Measurements from ENCODE around the gene UBR3.
"Not testable (repeated sequence)": the region's sequence is repeated elsewhere in the genome, so short reads cannot be mapped to it uniquely, and the experiment has no call there.

The UBR3 gene

GRCh38 chr2:170115501-170116229, 288.4 kb downstream of the UBR3 start:
- no peak for DNase-seq

DNA sequence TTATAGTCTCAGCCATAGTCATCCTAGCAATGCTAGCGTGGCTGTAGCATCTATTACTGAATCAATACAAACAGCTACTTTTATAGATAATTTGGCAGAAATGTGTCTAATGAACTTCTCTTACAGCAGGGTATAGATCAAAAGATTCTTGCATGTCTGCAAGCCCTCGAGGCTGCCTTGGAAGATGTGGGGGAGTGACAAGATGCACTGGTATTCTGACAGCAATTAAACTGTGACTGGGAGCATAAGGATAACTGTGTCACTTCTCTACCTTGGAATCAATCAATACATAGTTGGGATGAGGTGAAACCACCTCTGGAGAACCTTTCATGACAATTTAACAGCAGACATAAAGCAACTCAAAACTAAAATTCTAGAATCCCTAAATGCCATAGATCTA, 291.4 kb downstream of the UBR3 start:
- no peak for DNase-seq

- not testable (repeated sequence) for DNase-seq
These were observed 292.1 kb downstream of the UBR3 start for GRCh38 chr2:170119326-170119725.

- DNase-seq = no peak
These were observed 294.4 kb downstream of the UBR3 start for GRCh38 chr2:170121689-170122088.

DNA sequence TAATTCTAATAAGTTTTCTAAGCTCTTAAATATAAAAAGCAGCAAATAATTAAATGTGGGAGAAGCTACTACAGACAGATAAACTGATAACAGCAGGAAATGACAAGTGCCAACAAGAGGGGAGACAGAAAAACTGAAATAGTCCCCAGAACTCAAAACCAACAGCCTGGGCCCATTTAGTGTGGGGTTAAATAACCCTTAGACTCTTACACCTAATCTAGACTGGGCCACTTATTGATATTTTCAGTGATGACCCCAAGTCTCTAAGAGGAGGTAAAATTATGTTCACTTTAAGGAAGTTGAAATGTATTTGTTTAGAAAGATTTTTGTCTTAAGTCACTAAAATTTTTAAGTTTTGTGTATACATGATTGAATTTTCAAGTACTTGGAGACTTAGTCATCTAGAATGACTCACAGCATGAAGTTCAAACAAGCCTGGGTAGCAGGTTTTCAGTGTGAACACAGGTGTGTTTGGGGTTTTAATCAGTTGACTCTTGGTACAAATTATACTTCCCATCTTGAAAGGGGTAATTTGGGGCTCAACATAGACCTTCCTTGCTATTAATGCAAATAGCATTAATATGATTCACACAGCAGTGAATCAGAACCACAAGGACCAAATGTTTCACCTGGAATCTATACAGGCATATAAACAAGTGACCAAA, 295.8 kb downstream of the UBR3 start:
- no peak for DNase-seq

DNA sequence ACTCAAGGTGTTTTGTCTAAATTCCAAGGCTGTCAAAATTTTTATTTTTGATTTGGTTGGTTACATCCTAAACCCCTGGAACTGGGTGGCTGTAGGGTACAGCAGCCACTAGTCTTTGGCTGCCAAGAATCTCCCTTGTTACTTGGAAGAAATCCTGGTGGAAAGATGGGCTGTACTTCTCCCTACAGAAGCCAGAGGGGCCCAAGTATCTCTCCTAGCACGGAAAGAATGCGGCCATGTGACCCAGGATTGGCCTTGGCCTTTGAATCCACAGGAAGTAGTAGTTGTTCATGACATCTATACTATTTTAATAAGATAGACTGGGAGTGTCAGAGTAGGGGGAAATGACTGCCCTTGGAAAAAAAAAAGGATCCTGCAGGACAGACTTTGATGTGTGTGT, 296.3 kb downstream of the UBR3 start:
- DNase-seq = no peak

DNA sequence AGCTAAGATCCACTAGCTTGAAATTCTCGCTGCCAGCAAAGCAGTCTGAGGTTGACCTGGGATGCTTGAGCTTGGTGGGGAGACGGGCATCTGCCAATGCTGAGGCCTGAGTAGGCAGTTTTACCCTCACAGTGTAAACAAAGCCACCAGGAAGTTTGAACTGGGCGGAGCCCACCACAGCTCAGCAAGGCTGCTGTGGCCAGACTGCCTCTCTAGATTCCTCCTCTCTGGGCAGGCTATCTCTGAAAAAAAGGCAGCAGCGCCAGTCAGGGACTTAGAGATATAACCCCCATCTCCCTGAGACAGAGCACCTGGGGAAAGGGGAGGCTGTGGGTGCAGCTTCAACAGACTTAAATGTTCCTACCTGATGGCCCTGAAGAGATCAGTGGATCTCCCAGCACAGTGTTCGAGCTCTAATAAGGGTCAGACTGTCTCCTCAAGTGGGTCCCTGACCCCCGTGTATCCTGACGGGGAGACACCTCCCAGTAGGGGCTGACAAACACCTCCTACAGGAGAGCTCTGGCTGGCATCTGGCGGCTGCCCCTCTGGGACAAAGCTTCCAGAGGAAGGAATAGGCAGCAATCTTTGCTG, 299.0 kb downstream of the UBR3 start:
- not testable (repeated sequence) for DNase-seq
